ENCODE measurements around the gene ANKRD49.

The ANKRD49 gene

DNA sequence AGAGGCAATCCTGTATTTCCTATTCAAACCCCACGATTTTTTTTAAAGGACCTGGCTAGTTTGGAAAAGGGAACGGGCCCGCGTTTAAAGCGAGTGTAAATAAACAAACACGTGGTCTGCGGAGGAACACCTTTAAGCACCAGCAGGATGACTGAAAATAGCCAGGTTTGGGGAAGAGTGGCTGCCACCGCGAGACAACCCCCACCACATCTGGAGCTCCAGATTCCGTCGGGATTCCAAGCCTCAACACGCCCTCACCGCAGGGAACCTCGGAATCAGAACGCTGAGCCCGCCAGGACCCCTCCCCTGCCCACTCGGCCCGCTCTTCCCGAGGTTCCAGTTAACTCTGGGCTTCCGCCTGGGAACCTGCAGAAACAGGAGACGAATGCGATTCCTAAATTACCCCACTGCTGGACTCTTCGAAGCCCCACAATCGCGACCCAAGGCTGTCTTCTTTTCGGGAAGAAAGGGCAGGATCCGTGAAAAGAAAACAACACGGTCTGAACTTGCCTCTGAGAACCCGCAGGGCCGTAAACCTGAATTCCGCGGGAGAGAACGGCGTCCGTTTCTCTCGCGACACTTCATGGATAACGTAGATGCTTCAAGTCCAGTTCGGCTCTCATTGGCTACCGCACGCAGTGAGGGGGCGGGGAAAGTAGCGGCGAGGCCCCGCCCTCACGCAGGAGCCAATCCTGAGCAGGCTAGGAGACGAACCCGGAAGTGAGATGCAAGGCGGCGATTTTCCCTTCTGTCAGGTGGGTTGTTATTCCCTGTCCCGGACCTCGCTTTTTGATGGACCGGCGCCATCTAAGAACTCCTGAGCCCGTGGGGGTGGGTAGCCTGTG is at the start of gene ANKRD49, which contains the start of gene MRE11:
TSS of gene ANKRD49 (plus strand) at position 704 of the 845 bp plus-strand sequence. CDS start 2,710 bp downstream, outside the sequence.
TSS of gene MRE11 (minus strand) at position 564 of the 845 bp plus-strand sequence. CDS start 1,043 bp downstream, outside the sequence.
- Histone ChIP-seq H3K9me3 (ENCODE audit: insufficient read depth, low read length) (no peaks in the 10 kb centered on the region), H3K4me3 (ENCODE audit: insufficient read length, low read depth) (peak within 1 kb of the TSS; percentile 85), H3K36me3 (ENCODE audit: insufficient read depth, insufficient read length, low read length) (peaks cover 42% of the 10 kb centered on the region), H3K27me3 (ENCODE audit: insufficient read depth, insufficient read length) (no peaks in the 10 kb centered on the region), H3K4me1 (ENCODE audit: insufficient read depth, insufficient read length) (no peaks in the 10 kb centered on the region), H3K9ac (ENCODE audit: insufficient read length, low read depth) (peak within 1 kb of the TSS; percentile 80)
- peak; percentile 97 for DNase-seq (ENCODE audit: low read depth, low spot score)
- TF ChIP-seq SUZ12 (IDR thresholded peaks at IDR 0.05; ENCODE audit: extremely low read depth, insufficient read depth, insufficient read length) (no peak), ZNF274 (IDR thresholded peaks at IDR 0.05; ENCODE audit: low read depth, low read length) (no peak), YY1 (IDR thresholded peaks at IDR 0.05; ENCODE audit: insufficient read depth, insufficient read length) (no peak)

DNA sequence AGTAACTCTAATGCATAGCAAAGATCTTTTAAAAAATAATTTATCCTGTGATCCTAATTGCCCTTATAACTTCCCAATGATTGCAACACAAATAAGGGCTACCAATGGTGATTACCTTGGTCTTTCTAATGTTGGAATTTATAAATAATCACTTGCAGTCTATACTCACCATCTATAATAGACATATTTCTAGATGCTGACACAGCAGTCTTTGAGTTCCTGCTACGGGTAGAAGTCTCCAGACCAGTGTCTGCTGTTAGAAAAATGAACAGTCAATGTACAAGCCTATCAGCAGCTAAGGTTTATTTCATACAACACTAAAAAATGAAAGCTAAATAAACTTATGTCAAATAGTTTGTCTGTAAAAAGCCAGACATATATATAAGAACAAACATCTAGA is 48.1 kb upstream of the ANKRD49 start:
- no peak overlapping the region for H3K4me3 ChIP-seq (ENCODE audit: insufficient read length, low read depth)
- no peaks in the 10 kb centered on the region for H3K4me1 ChIP-seq (ENCODE audit: insufficient read depth, insufficient read length)
- H3K36me3 ChIP-seq (ENCODE audit: insufficient read depth, insufficient read length, low read length): peaks cover 27% of the 10 kb centered on the region
- no peak overlapping the region for H3K9ac ChIP-seq (ENCODE audit: insufficient read length, low read depth)
- no peak for TF ChIP-seq ZNF274 (IDR thresholded peaks at IDR 0.05; ENCODE audit: low read depth, low read length)
- TF ChIP-seq YY1 (IDR thresholded peaks at IDR 0.05; ENCODE audit: insufficient read depth, insufficient read length): no peak
- TF ChIP-seq SUZ12 (IDR thresholded peaks at IDR 0.05; ENCODE audit: extremely low read depth, insufficient read depth, insufficient read length): no peak
- DNase-seq (ENCODE audit: low read depth, low spot score): no peak
- H3K9me3 ChIP-seq (ENCODE audit: insufficient read depth, low read length): no peaks in the 10 kb centered on the region
- H3K27me3 ChIP-seq (ENCODE audit: insufficient read depth, insufficient read length): no peaks in the 10 kb centered on the region

GRCh38 chr11:94447149-94447548 is 46.6 kb upstream of the ANKRD49 start:
- no peak overlapping the region for H3K9ac ChIP-seq (ENCODE audit: insufficient read length, low read depth)
- peaks cover 25% of the 10 kb centered on the region for H3K36me3 ChIP-seq (ENCODE audit: insufficient read depth, insufficient read length, low read length)
- no peak for DNase-seq (ENCODE audit: low read depth, low spot score)
- H3K4me3 ChIP-seq (ENCODE audit: insufficient read length, low read depth): no peak overlapping the region
- no peaks in the 10 kb centered on the region for H3K4me1 ChIP-seq (ENCODE audit: insufficient read depth, insufficient read length)
- H3K27me3 ChIP-seq (ENCODE audit: insufficient read depth, insufficient read length): no peaks in the 10 kb centered on the region
- TF ChIP-seq ZNF274 (IDR thresholded peaks at IDR 0.05; ENCODE audit: low read depth, low read length): no peak
- TF ChIP-seq SUZ12 (IDR thresholded peaks at IDR 0.05; ENCODE audit: extremely low read depth, insufficient read depth, insufficient read length): no peak
- TF ChIP-seq YY1 (IDR thresholded peaks at IDR 0.05; ENCODE audit: insufficient read depth, insufficient read length): no peak
- no peaks in the 10 kb centered on the region for H3K9me3 ChIP-seq (ENCODE audit: insufficient read depth, low read length)

GRCh38 chr11:94449029-94449428 is 44.8 kb upstream of the ANKRD49 start:
- Histone ChIP-seq H3K4me1 (ENCODE audit: insufficient read depth, insufficient read length) (no peaks in the 10 kb centered on the region), H3K36me3 (ENCODE audit: insufficient read depth, insufficient read length, low read length) (peaks cover 24% of the 10 kb centered on the region), H3K4me3 (ENCODE audit: insufficient read length, low read depth) (no peak overlapping the region), H3K9me3 (ENCODE audit: insufficient read depth, low read length) (no peaks in the 10 kb centered on the region), H3K27me3 (ENCODE audit: insufficient read depth, insufficient read length) (no peaks in the 10 kb centered on the region), H3K9ac (ENCODE audit: insufficient read length, low read depth) (no peak overlapping the region)
- no peak for DNase-seq (ENCODE audit: low read depth, low spot score)
- TF ChIP-seq SUZ12 (IDR thresholded peaks at IDR 0.05; ENCODE audit: extremely low read depth, insufficient read depth, insufficient read length): no peak
- TF ChIP-seq YY1 (IDR thresholded peaks at IDR 0.05; ENCODE audit: insufficient read depth, insufficient read length): no peak
- no peak for TF ChIP-seq ZNF274 (IDR thresholded peaks at IDR 0.05; ENCODE audit: low read depth, low read length)

GRCh38 chr11:94449437-94449836 is 44.3 kb upstream of the ANKRD49 start:
- Histone ChIP-seq H3K4me1 (ENCODE audit: insufficient read depth, insufficient read length) (no peaks in the 10 kb centered on the region), H3K36me3 (ENCODE audit: insufficient read depth, insufficient read length, low read length) (peaks cover 22% of the 10 kb centered on the region), H3K27me3 (ENCODE audit: insufficient read depth, insufficient read length) (no peaks in the 10 kb centered on the region), H3K9ac (ENCODE audit: insufficient read length, low read depth) (no peak overlapping the region), H3K9me3 (ENCODE audit: insufficient read depth, low read length) (no peaks in the 10 kb centered on the region), H3K4me3 (ENCODE audit: insufficient read length, low read depth) (no peak overlapping the region)
- TF ChIP-seq ZNF274 (IDR thresholded peaks at IDR 0.05; ENCODE audit: low read depth, low read length): no peak
- no peak for TF ChIP-seq SUZ12 (IDR thresholded peaks at IDR 0.05; ENCODE audit: extremely low read depth, insufficient read depth, insufficient read length)
- no peak for TF ChIP-seq YY1 (IDR thresholded peaks at IDR 0.05; ENCODE audit: insufficient read depth, insufficient read length)
- no peak for DNase-seq (ENCODE audit: low read depth, low spot score)

- Histone ChIP-seq H3K4me1 (ENCODE audit: insufficient read depth, insufficient read length) (no peaks in the 10 kb centered on the region), H3K27me3 (ENCODE audit: insufficient read depth, insufficient read length) (no peaks in the 10 kb centered on the region), H3K9ac (ENCODE audit: insufficient read length, low read depth) (no peak overlapping the region), H3K4me3 (ENCODE audit: insufficient read length, low read depth) (no peak overlapping the region), H3K9me3 (ENCODE audit: insufficient read depth, low read length) (no peaks in the 10 kb centered on the region), H3K36me3 (ENCODE audit: insufficient read depth, insufficient read length, low read length) (peaks cover 16% of the 10 kb centered on the region)
- TF ChIP-seq ZNF274 (IDR thresholded peaks at IDR 0.05; ENCODE audit: low read depth, low read length) (no peak), SUZ12 (IDR thresholded peaks at IDR 0.05; ENCODE audit: extremely low read depth, insufficient read depth, insufficient read length) (no peak), YY1 (IDR thresholded peaks at IDR 0.05; ENCODE audit: insufficient read depth, insufficient read length) (no peak)
- no peak for DNase-seq (ENCODE audit: low read depth, low spot score)
Measured at GRCh38 chr11:94450048-94450447, 43.7 kb upstream of the ANKRD49 start.

DNA sequence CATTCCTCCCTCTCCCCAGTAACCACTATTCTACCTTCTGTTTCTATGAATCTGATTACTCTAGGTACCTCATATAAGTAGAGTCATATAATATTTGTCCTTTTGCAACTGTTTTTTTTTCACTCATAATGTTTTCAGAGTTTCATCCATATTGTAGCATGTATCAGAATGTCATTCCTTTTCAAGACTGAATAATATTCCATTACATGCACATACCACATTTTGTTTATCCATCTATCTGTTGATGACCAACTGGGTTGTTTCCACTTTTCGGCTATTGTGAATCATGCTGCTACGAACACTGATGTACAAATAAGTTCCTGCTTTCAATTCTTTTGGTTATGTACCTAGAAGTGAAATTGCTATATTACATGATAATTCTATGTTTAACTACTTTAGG is 40.8 kb upstream of the ANKRD49 start:
- Histone ChIP-seq H3K36me3 (ENCODE audit: insufficient read depth, insufficient read length, low read length) (peaks cover 5% of the 10 kb centered on the region), H3K4me1 (ENCODE audit: insufficient read depth, insufficient read length) (no peaks in the 10 kb centered on the region), H3K9me3 (ENCODE audit: insufficient read depth, low read length) (no peaks in the 10 kb centered on the region), H3K4me3 (ENCODE audit: insufficient read length, low read depth) (no peak overlapping the region), H3K9ac (ENCODE audit: insufficient read length, low read depth) (no peak overlapping the region), H3K27me3 (ENCODE audit: insufficient read depth, insufficient read length) (no peaks in the 10 kb centered on the region)
- no peak for TF ChIP-seq YY1 (IDR thresholded peaks at IDR 0.05; ENCODE audit: insufficient read depth, insufficient read length)
- no peak for TF ChIP-seq ZNF274 (IDR thresholded peaks at IDR 0.05; ENCODE audit: low read depth, low read length)
- TF ChIP-seq SUZ12 (IDR thresholded peaks at IDR 0.05; ENCODE audit: extremely low read depth, insufficient read depth, insufficient read length): no peak
- no peak for DNase-seq (ENCODE audit: low read depth, low spot score)

All from NT2/D1 (cell line).